ENCODE measurements around the gene ANXA2.
"Not testable (repeated sequence)": the region's sequence is repeated elsewhere in the genome, so short reads cannot be mapped to it uniquely, and the experiment has no call there.

ANXA2 gene

DNA sequence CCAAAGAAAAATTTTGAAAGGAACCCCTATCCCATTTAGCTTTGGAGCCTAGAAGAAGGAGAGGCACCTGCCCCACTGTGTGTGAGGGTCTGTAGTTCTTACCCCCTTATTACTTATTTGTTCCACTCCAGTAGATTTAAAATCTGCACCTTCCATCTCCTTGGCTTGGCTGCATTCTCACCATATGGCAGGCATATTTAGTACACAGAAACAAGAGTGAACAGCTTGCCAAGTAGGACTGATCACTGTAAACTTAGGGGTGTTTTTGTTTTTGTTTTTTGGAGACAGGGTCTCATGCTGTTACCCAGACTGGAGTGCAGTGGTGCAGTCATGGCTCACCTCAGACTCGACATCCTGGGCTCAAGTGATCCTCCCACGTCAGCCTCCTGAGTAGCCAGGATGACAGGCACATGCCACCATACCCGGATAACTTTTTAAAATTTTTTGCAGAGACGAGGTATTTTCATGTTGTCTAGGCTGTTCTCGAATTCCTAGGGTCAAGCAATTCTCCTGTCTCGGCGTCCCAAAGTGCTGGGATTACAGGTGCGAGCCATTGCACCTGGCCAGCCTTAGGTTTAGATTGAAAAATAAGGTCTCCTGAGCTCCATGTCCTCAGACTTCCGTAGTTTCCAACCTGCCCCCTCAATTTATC lies 14.1 kb upstream of the ANXA2 start:
- DNase-seq (ENCODE audit: extremely low read depth in 1 of 2, low read depth in 1 of 2): no peak

DNA sequence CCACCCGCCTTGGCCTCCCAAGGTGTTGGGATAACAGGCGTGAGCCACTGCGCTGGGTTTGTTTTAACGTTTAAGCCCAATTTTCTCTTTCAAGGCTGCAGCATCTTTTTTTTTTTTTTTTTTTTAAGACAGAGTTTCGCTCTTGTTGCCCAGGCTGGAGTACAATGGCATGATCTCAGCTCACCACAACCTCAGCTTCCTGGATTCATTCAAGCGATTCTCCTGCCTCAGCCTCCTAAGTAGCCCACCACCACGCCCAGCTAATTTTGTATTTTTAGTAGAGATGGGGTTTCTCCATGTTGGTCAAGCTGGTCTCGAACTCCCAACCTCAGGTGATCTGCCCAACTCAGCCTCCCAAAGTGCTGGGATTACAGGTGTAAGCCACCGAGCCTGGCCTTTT lies 12.6 kb upstream of the ANXA2 start:
- not testable (repeated sequence) for DNase-seq (ENCODE audit: extremely low read depth in 1 of 2, low read depth in 1 of 2)

DNA sequence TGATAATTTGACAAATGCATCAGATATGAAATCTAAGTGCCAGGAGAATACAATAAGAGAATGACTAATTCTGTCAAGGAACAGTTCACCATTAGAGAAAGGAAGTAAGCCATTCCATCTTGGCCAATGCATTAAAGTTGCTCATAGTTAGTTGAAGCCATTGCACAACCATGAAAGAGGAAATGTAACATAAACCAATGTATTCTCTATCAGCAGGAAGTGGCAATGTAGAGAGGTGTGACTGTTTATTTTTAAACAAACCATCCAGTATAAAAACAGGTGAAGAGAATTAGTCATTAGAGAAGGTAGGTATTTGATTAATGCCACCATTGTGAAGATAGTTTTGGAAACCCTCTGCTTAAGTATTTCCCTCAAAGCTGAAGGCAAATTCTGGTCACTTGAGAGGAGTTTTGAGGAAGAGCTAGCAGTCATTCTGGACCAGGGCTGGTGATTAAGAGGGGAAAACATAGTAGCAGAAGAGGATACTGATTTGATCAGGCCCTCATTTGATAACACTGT lies 10.7 kb upstream of the ANXA2 start:
- DNase-seq (ENCODE audit: extremely low read depth in 1 of 2, low read depth in 1 of 2): no peak

DNA sequence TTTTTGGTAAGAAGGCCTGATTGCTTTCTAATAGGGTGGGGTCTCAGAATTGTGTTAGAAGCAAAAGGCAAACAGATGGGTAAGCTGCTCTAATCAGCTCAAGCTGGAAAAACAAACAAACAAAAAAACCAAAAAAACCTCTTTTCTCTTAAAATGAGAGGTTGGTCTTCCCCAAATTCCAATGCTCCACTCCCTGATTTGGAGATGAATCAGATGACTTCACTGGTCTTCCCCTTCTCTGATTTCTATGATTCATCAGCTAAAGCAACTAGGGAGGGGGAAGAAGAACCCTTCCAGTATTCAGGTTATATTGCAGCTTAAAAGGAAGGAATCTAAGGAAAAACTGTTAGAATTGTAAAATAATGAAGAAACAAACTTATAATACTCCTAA lies 9.6 kb upstream of the ANXA2 start:
- no peak for DNase-seq (ENCODE audit: extremely low read depth in 1 of 2, low read depth in 1 of 2)

DNA sequence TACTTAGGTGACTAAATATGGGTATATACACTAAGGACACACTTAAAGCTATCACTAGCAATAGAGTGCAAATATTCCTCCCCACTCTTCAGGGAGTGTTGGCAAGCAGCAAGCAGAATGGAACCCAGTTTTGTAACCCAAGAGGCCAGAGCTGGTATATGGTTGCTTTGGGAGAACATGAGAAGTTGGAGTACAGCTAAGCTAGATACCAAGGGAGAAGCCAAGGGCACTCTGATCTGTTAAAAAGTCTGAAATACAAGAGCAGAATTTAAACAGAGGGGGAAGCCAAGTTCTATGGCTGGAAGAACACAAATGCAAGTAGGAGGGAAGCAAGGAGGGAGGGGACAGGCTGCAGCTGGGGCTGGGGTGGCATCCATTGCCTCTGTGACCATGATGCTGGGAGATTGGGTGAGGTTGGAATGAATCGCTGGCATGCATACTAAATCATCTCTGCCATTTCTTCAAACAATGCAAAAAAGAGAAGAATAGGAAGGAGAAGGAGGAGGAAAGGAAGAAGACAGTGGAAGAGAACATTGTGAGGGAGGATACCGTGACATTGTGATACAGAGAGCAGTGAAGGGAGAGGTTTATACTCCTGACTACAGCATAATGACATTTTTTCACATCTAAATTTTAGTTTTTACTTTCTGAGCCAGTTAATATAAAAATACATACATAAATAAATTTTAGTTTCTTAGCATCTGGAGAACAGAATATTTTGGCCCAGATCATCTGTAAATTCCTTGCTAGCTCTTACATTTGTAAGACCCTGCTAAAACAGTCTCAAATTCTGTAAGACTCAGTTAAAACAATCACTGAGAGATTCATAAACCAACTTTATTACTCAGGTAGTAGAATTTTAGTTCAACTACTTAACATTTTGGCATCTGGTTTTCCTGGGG lies 9.0 kb upstream of the ANXA2 start:
- DNase-seq (ENCODE audit: extremely low read depth in 1 of 2, low read depth in 1 of 2): no peak

DNA sequence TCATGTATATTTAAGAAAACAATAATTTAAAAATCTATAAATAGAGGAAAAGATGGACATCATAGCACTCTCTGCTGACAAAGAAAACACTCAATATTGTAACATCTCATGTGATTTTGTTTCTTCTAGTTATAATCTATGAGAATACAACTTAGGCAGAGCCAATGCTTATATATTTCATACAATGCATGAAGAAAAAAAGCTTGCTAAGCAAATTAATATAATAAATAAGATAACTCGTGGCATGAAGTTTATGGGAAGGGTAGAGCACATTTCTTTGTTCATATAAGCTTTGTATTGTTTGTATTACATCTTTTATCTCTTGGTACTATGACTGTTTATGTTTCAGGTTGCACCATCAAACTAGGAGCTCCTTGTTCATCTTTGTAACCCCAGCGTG lies 7.6 kb upstream of the ANXA2 start:
- DNase-seq (ENCODE audit: extremely low read depth in 1 of 2, low read depth in 1 of 2): no peak

DNA sequence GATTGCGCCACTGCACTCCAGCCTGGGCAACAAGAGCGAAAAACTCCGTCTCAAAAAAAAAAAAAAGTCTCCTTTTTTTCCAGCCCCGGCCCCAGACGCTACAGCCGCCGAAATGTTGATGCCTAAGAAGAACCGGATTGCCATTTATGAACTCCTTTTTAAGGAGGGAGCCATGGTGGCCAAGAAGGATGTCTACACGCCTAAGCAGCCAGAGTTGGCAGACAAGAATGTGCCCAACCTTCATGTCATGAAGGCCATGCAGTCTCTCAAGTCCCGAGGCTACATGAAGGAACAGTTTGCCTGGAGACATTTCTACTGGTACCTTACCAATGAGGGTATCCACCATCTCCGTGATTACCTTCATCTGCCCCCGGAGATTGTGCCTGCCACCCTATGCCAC lies 6.6 kb upstream of the ANXA2 start:
- DNase-seq (ENCODE audit: extremely low read depth in 1 of 2, low read depth in 1 of 2): not testable (repeated sequence)

DNA sequence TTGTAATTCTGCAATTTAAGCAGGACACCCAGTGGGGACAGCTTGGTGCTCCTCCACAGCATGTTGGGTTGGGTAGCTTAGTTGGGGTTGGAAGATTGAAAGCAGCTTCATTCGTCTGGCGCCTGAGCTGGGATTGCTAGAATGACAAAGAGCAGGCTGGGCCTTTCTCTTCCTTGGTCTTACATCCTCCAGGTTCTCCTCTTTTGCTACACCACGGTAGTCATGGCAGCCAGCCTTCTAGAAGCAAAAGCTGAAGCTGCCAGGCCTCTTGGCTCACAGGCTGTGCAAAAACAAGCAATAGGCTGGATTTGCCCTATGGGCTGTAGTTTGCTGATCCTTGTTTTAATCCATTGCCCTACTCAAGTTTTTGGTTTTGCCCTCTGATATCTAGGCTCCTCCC lies 3.2 kb upstream of the ANXA2 start:
- no peak for DNase-seq (ENCODE audit: extremely low read depth in 1 of 2, low read depth in 1 of 2)

DNA sequence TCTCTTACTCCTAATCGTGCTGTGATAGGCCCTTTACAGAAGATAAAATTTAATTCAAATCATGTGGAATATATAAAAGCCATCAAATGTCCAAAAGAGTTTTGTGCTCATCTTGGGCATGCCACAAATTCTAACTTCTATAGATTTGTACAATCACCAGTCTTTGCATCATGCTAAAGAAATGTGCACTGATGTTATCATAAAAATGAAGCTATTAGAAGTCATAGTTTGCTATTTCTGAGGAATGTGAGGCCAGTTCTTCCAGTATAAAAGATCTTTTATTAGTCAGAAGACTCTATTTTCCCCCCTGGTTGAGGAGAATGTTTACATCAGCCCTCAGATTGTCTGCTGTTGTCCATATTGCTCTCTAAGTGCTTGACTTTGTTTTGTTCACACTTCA lies 2.1 kb upstream of the ANXA2 start:
- DNase-seq (ENCODE audit: extremely low read depth in 1 of 2, low read depth in 1 of 2): no peak

DNA sequence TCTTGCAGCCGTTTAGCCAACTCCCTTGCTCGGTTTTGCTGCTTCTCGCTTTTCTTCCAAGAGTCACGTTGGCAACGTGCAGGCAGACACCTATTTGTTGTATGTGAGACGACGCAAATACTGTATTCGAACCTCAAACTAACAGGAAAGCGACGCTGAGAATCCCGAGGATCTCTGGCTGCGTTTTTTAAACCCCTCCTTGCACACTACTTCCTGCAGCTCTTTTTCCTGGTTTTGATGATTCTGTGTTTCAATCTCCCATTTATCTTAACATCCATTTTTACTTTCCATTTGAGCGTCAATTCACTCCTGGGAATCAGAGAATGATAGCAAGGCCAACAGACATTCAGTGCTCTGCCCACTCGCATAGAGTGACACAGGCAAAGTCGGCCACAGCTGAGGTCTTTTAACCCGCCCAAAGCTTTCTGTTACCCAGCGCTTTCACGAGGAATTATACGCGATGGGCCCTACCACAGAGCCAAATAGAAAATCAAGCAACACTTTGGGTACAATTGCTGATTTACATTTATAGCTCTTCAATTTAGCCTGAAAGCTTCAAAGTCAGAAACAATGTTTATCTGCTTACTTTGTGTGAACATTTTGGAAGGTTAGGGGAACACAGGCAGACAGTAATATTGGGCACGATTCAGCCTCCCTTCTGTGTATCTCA lies 1.6 kb upstream of the ANXA2 start:
- no peak for DNase-seq (ENCODE audit: extremely low read depth in 1 of 2, low read depth in 1 of 2)

DNA sequence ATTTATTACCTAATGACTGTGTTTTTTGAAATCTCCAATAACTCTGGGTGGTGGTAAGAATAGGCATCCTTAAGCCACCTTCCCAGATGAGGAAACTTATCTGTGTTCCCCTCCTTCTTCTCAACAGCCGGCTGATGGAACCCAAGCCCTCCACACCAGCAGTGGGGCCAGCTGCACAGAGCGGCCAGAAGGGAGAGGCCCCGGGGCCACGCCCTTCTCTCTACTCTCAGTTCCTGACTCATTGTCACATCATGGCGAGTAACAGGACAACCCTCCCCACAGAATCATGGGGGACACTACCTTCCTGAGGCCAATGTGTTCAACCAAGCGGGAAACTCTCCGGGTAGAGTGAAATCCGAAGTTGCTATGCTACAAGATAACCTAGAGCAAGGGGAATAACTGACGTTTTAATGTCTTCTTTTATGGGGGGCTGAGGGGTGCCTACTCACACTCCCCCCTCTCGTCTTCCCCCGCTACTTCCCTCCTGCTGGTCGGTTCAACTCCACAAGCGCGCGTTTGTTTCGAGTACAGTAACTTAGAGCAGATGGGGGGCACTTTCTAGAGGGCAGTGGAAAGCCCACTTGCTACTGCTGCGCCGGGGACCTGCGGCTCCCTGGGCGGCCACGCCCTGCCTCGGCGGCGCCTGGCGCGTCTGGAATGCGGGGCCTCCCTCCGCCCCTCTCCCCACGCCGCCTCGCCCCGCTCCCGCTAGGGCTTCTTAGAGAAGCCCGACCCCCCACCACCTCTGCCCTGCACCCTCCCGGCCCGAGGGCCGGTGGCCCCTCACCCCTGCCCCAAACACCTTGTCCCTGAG lies 621 bp downstream of the ANXA2 start:
- peak in 1 of 2 donors; percentile 14 for DNase-seq (ENCODE audit: extremely low read depth in 1 of 2, low read depth in 1 of 2)

DNA sequence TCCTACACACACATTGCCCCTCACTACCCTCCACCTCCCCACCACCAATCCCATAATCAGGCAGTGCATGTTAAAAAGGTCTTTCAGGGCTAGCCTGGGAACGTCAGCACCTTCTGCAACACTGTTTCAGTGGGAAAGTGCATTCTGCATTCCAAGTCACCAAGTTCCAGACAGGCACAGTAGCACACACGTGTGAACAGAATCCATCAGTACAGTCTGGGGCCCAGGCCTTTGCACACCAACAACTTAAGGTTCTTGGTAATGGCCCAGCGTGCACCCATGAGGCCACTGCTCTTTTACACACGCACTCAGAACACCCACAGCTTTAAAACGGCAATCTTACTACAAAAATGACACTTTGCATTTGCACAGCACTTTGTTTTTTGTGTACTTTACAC lies 1.2 kb downstream of the ANXA2 start:
- DNase-seq (ENCODE audit: extremely low read depth in 1 of 2, low read depth in 1 of 2): no peak

DNA sequence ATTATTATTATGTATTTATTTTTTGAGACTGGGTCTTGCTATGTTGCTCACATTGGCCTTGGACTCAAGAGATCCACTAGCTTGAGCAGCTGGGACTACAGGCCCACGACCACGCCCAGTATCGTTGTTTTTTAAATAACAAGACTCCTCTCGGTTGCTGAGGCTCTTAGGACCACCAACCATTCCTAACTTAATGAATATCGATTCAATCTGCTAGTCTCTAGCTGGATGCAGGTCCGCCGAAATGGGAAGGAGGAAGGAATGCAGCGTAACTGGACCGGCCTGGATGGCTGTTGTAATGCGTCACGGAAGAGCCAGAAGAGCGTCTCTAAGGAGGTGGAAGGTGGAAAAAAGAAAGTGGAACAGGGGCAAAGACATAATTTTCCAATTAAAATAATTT lies 1.7 kb downstream of the ANXA2 start:
- DNase-seq (ENCODE audit: extremely low read depth in 1 of 2, low read depth in 1 of 2): no peak

DNA sequence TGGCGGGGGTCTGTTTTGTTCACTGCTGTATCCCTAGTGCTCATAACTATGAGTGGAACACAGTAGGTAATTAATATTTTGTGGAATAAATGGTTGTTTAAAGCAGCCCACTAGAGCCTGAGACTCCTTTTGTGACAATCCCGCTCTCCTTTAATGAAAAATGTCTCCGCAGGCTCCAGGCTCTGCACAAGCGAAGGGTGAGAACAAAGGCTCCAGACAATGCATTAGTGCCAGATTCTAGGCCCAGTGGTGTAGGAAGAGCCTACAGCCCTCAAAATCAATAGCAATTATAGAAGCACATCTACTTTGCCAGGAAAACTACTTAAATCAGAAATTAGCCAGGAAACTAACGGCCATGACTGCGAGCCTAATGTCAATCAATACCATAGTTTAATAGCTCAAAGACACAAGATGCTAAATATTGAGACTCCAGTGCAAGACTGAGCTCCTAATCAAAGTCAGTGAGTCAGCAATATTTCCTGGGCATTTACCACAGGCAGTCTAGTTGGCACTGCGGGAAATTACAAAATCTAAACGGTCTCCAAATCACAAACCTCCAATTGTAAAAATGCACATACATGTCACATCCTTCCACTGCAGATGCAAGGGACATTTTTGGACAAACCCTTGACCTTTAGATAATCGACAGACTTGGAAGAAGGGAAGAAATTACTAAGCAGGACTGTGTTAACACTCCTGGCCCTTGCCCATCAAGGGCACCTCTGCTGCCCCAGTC lies 2.3 kb downstream of the ANXA2 start:
- DNase-seq (ENCODE audit: extremely low read depth in 1 of 2, low read depth in 1 of 2): no peak

DNA sequence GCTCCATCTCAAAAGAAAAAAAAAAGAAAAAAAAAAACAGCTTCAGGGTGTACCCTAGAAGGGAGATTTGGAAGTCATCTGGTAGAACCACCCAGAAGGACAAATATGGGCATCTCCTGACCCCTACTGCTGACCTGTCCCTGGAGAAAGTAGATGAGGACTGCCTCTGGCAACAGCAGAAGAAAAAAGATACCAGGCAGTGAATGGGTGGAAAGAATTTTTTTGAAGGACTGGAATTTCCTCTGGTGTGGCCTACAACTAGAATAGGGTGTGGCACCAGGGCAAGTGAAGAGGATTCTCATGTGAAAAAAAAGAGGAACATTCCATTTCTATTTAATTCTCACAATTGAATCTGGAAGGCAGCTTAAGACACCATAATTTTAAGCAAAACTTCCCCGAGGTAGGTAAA lies 3.1 kb downstream of the ANXA2 start:
- DNase-seq (ENCODE audit: extremely low read depth in 1 of 2, low read depth in 1 of 2): no peak

DNA sequence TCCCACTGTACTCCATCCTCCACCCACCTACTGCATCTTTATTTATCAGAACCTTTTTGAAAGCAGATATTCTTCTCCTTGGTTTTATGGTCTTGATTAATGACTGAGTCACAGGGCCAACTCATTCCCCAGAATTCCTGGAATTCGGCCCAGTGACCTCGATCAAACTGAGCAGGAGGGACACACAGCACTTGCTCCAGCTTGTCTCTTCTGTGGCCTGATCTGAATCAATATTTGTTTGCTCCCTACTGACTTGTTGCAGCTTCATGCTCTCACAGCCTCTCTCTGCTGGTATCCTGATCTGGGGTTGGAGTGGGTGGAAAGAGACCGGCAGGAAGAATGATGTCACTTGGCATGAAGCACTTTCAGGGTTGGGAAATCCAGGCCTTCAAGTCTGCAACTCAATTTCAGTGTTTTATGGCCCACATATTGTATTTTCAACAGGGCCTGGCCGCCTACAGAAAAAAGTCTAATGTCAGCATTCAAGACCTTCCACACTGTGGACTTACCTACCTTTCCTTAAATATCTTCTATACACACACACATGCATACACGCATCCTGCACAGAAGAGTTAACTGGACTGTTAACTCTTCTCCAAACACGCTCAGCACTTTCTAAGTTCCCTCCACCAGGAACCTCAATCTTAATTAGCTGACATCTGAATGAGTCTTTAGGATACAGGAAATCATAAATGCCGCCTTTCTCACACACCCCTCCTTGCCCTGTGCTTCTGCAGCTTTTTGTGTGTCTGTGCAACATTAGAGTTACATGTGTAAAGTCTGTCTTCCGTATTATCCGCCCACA lies 4.6 kb downstream of the ANXA2 start:
- DNase-seq (ENCODE audit: extremely low read depth in 1 of 2, low read depth in 1 of 2): no peak

DNA sequence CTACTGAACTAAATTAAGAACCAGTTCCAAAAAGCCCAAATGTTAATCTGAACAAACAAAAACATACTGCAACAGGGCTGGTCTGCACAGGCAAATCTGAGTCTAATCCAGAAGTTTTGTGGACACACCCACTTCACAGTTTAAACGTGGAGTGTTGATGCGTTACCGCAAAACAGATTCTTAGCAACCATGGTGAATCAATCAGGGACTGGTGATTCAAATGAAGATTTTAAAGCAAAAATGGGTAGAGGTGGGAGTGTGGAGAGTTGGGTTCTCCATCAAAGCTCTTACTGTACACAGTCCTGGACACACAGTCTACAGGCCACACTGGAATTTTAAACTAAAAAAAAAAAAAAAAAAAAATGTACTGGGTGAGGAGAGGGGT lies 5.2 kb downstream of the ANXA2 start:
- no peak for DNase-seq (ENCODE audit: extremely low read depth in 1 of 2, low read depth in 1 of 2)

DNA sequence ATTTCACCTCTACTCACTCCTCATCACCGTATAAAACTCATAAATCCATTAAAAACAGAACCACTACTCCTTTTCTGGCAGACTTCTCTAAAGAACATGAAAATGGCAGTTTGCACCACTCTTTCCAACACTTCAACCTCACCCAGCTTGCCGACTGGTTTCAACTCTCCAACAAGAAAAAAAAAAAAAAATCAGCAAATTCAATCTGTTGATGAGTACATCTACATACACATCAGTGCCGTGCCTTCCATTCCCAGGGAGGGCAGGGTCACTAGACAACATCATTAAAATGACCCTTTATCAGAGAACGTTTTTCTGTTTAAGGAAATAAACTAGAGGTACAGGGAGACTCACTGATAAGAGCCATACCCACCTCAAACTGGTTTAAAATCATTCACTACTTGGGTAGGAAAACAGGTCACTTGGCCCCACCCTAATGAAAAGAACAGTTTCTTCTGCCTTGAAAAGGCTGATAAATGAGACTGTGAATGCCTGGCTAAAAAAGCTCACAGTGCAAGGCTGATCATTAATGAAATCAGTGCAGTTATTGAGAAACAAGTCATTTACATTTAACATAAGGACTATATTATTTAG lies 6.0 kb downstream of the ANXA2 start:
- no peak for DNase-seq (ENCODE audit: extremely low read depth in 1 of 2, low read depth in 1 of 2)

DNA sequence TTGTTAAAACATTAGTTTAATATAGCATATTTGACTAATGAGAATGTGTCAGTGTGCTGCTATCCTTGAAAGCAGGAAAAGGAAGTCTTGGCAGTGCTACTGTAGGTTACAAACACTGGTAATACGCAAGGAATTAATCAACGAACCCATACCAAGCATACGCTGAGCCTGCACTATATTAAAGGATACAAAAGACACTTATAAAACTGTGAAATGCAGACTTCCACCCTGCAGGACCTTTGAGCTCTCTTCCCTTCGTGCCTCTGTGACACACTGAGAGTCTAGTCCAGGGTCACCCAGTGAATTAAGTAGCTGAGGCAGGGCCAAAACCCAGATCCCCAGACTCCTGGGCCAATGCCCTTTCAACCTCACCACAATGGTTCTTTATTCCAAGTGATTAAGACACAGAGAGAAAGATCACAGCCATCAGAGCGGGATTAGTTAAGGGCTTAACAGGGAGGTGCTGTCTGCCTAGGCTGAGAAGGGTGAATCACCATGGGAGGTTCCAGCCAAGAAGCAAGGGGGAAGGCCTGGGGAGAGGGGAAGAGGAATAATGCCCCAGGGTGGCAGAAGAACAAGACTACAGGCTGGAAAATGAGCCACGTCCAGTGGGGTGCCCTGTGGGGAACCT lies 6.8 kb downstream of the ANXA2 start:
- no peak for DNase-seq (ENCODE audit: extremely low read depth in 1 of 2, low read depth in 1 of 2)

All from activated CD8-positive, alpha-beta memory T cell treated with anti-CD3 and anti-CD28 coated beads for 1 hour (primary cell).